COLO829 (cell line): Measurements from ENCODE around the gene OR6B1.

Source experiments
- DNase-seq: peaks from one replicate; pipeline ENCODE4 v3.0.0; 2012; ENCODE audit warnings: low spot score

The OR6B1 gene

GRCh38 chr7:144000020-144000419, at the start of gene OR6B1:
Gene OR6B1, plus strand, starts transcription at chr7:144000320. Its CDS starts 3,677 bp downstream, at chr7:144003997.
- DNase-seq = no peak

- no peak for DNase-seq
These were observed 46.7 kb upstream of the OR6B1 start for GRCh38 chr7:143953421-143953820.

DNA sequence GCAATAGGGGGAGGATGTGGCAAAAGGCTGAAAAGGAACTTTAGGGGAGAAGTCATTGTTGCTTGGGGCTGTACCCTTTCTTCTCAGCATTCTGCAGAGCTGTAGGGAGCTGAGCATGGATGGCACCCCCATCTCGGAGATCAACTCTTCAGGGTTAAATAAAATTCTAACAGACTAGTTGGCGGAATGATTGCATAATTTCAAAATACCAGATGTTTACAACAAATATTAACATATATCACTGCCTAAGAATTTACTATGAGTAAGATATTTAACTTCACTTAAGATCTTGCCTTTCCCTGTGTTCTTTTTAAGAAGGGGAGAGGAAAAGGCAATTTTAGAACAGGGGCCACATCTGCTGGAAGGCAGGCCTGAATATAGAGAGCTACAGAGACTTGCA, 46.0 kb upstream of the OR6B1 start:
- no peak for DNase-seq

- DNase-seq = no peak
These were observed 45.6 kb upstream of the OR6B1 start, which contains the start of gene OR2F1 for GRCh38 chr7:143954544-143954943. Gene OR2F1, plus strand, starts transcription at chr7:143954844. Its CDS starts 5,127 bp downstream, at chr7:143959971.

- DNase-seq = no peak
These were observed 41.3 kb upstream of the OR6B1 start for GRCh38 chr7:143958781-143959180.

- no peak for DNase-seq
These were observed 39.1 kb upstream of the OR6B1 start for GRCh38 chr7:143960813-143961610.

- no peak for DNase-seq
These were observed 34.8 kb upstream of the OR6B1 start for GRCh38 chr7:143965280-143965679.

GRCh38 chr7:143967398-143967797, 32.7 kb upstream of the OR6B1 start:
- DNase-seq = no peak

DNA sequence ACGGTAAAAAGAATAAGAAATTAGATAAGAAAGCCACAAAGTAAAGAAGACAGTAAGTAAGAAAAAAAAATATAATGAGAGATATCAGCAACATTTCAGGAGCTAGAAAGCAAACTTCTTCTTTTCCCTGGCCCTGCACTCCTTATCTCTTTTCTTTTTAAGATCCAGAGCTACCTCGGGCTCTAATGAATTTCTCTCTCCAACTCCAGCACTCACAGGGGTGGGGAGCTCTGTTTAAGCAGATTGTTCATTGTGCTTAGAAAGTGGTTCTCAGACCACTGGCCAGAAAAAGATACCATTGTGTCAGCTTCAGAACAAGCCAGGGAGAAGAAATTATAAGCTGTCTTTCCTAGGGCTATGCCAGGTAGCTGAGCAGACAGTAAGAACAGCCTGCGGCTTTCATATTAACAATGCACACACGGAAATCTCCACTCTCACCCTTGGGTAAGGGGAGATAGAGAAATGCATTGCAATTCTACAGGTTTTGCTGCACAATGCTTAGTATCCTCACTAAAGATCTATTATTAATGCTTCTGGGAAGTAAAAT, 26.2 kb upstream of the OR6B1 start:
- no peak for DNase-seq

DNA sequence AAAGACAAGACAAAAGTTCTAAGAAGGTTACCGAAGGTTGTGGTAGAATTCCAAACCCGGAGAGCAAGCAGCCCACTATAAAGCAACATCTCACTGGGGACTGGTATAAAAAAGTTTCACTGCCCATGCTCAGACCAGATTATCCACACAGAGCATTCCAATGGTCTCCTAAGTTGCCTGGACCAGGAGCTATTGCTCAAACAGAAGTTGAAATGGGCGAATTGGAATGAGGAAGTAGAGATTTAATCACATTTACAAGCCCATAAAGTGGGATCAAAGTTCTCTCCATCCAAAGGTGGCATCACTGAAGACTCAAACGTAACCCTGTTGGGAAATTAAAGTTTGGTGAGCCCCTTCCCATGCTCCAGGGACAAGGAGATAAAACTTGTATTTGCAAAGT, 25.7 kb upstream of the OR6B1 start:
- no peak for DNase-seq

- DNase-seq = no peak
These were observed 24.5 kb upstream of the OR6B1 start for GRCh38 chr7:143975617-143976016.

DNA sequence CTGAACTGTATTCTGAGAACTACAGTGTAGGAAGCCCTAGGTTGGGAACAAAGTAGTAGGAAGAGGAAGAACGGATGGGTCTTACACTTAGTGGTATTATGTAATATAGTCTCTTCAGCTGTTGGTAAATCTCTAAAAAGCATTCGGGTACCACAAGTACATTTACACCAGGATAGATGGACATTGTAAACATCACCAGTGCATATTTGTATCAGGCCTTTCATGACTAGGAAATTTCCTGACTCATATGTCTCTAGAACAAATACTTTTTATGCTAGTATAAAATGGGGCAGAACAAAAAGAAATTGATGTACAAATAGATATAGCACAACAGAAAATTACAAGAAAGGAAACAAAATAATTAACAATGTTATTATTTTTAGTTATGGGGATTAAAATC, 21.5 kb upstream of the OR6B1 start:
- DNase-seq = no peak

- DNase-seq = peak; percentile 24
These were observed 20.8 kb upstream of the OR6B1 start for GRCh38 chr7:143979359-143979758.

- DNase-seq = no peak
These were observed 20.1 kb upstream of the OR6B1 start for GRCh38 chr7:143979998-143980397.

GRCh38 chr7:143980746-143981510, 19.2 kb upstream of the OR6B1 start:
- DNase-seq = no peak

- no peak for DNase-seq
These were observed 16.2 kb upstream of the OR6B1 start for GRCh38 chr7:143983960-143984359.

- DNase-seq = no peak
These were observed 12.6 kb upstream of the OR6B1 start for GRCh38 chr7:143987513-143987912.

DNA sequence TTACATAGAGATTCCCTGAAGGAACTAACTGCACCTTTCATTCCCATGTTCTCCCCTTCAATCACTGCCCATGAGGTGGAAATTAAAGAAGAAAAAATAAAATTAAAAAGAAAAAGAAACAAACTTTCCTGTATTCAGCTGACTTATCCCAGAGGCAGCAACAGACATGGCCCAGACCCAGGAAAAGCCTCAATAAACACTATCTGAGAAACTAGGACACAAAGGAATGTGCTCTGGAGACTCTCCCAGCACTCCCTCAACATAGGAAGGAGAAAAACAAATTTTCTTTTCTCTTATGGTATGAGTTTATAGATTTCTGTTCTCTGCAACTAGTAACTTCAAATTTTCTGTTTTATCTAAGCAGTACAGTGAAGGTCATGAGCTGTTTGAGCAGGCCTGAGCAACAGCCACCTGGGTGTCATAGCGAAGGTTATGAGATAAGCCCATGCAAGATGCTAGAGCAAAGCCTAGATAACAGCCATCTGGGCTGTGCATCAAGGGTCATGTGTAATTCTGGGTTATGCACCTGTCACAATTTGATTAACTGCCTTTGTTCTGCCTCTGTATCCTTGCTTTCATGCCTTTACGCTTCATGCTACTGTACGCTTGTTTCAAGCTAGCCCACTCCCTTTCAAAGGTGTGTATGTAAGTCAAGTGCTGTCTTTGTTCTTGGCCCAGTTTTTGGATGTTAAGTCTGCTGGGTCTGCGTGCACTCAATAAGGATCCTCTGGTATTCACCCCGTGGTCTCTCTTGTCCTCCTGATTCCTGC, 11.0 kb upstream of the OR6B1 start:
- DNase-seq = no peak

GRCh38 chr7:143992670-143993069, 7.5 kb upstream of the OR6B1 start:
- no peak for DNase-seq

DNA sequence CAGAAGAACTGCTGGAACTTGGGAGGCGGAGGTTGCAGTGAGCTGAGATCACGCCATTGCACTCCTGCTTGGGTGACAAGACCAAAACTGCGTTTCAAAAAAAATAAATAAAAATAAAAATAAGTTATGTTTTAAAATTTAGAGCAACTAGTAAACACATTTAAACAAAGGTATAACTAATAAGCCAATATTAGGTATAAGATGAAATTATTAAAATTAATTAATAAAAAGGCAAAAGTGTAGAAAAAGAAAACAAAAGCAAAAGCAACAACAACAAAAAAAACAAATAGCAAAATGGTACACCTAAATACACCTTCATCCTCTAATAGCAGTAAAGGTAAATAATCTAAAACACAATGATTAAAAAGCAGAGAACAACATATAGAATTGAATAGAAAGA, 6.2 kb upstream of the OR6B1 start:
- no peak for DNase-seq

DNA sequence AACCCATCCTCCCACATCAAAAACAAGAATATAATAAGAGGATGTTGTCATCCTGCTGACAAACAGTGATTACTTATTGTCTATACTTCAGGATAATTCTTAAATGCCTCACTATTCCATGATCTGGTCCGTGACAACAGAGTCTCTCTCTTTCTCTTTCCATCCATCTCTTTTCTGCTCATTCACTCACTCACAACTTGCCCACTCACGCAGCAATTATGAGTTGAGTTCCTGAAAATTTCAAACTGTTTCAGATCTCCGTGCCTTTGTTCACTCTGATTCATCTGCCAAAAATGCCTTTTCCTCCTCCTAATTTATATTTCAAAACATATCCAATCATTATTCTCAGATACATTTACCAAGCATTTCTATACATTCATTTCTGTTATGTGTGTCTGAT, 1.4 kb downstream of the OR6B1 start:
- no peak for DNase-seq

DNA sequence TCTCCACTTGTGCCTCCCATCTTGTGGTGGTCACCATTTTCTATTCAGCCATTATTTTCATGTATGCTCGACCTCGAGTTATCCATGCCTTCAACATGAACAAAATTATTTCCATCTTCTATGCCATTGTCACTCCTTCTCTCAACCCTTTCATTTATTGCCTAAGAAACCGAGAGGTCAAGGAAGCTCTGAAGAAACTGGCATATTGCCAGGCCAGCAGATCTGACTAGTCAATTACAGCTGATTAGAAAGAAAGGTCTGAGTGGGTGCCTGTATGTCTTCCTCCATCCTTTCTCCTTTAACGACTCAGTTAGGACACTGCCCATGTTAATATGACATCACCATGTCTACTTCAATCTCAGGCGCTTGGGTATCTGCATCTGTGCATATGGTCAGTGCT, 4.6 kb downstream of the OR6B1 start:
- DNase-seq = no peak
